H1 (cell line): ENCODE measurements around the gene AGAP1. TPM values are rescaled to one million over a fixed set of nuclear protein-coding genes. Genes with fewer than 3 reads are reported as not detected.
"Not testable (repeated sequence)": the region's sequence is repeated elsewhere in the genome, so short reads cannot be mapped to it uniquely, and the experiment has no call there.

Source experiments
- CTCF ChIA-PET: fragments of 300-600 bp; sonication (Branson Sonifier 250); formaldehyde crosslinking; loops from one replicate; lab custom pipeline; 2021; ENCODE audit not compliant: partially characterized antibody; lab: Charles Lee
- POLR2A ChIA-PET: fragments of 300-600 bp; sonication (Branson Sonifier 250); formaldehyde crosslinking; loops from one replicate; lab custom pipeline; 2021; ENCODE audit warnings: inconsistent platforms; ENCODE audit not compliant: partially characterized antibody; lab: Charles Lee
- DNase-seq, 2 experiments: peaks; one replicate each; pipeline versions ENCODE4 v3.0.0 to v3.0.0-alpha.2; 2010 to 2022; ENCODE audit warnings: low spot score in 2 of 2, low read depth in 1 of 2, mixed read lengths in 1 of 2
- FAIRE-seq: peaks from 2 replicates; lab custom pipeline; 2011; peaks lifted over from hg19 to GRCh38; lab: Jason Lieb, UNC
- H2AFZ ChIP-seq: 2 replicates; pipeline ENCODE4 v1.8.1; 2012; ENCODE audit warnings: low read length, inconsistent platforms
- H2AK5ac ChIP-seq: 2 replicates; pipeline ENCODE4 v1.6.1; 2013; ENCODE audit warnings: low read depth, low read length
- H2BK120ac ChIP-seq: replicated peaks from 2 replicates; pipeline ENCODE3; 2013; ENCODE audit warnings: low read depth, low read length, inconsistent platforms
- H2BK12ac ChIP-seq: 2 replicates; pipeline ENCODE4 v1.6.1; 2013; ENCODE audit warnings: low read depth, low read length
- H2BK15ac ChIP-seq: 2 replicates; pipeline ENCODE4 v1.6.1; 2013; ENCODE audit warnings: low read length
- H2BK20ac ChIP-seq: 2 replicates; pipeline ENCODE4 v1.6.1; 2013; ENCODE audit warnings: low read length
- H2BK5ac ChIP-seq: 2 replicates; pipeline ENCODE4 v1.6.1; 2013; ENCODE audit warnings: low read depth, low read length
- H3K14ac ChIP-seq: 2 replicates; pipeline ENCODE4 v1.6.1; 2013; ENCODE audit warnings: inconsistent platforms; ENCODE audit not compliant: insufficient read length
- H3K18ac ChIP-seq: 2 replicates; pipeline ENCODE4 v1.6.1; 2013; ENCODE audit warnings: low read length; ENCODE audit errors: extremely low read depth
- H3K23ac ChIP-seq: 2 replicates; pipeline ENCODE4 v1.6.1; 2013; ENCODE audit warnings: inconsistent platforms; ENCODE audit not compliant: insufficient read length
- H3K23me2 ChIP-seq: 2 replicates; pipeline ENCODE4 v1.6.1; 2013; ENCODE audit warnings: low read depth, low read length
- H3K27ac ChIP-seq: 2 replicates; pipeline ENCODE4 v1.6.1; 2011; ENCODE audit warnings: low read depth, low read length, inconsistent platforms
- H3K27me3 ChIP-seq, 4 experiments: replicated peaks in 1 of 4; 1 replicate in 1 of 4; 2 replicates in 3 of 4; pipeline versions ENCODE4 v1.6.1 to v1.8.1; 2011 to 2013; ENCODE audit warnings: low read length in 3 of 4, mild to moderate bottlenecking in 3 of 4, inconsistent platforms in 2 of 4, mixed read lengths in 2 of 4, moderate library complexity in 1 of 4; ENCODE audit not compliant: control insufficient read depth in 3 of 4, insufficient read depth in 3 of 4; ENCODE audit errors: extremely low read depth in 1 of 4
- H3K36me3 ChIP-seq, 4 experiments: 2 replicates each; pipeline versions ENCODE4 v1.6.1 to v1.8.1; 2011 to 2013; ENCODE audit warnings: mild to moderate bottlenecking in 4 of 4, low read length in 3 of 4, moderate library complexity in 2 of 4, control low read depth in 1 of 4, inconsistent platforms in 1 of 4; ENCODE audit not compliant: insufficient read depth in 4 of 4, control insufficient read depth in 2 of 4
- H3K4ac ChIP-seq: replicated peaks from 2 replicates; pipeline ENCODE3; 2013; ENCODE audit warnings: low read length, low read depth, mixed read lengths, inconsistent platforms; ENCODE audit not compliant: insufficient read length
- H3K4me1 ChIP-seq, 4 experiments: replicated peaks in 1 of 4; 1 replicate in 1 of 4; 2 replicates in 3 of 4; pipeline versions ENCODE4 v1.6.1 to v1.8.1; 2011 to 2013; ENCODE audit warnings: low read length in 3 of 4, inconsistent platforms in 2 of 4, mixed read lengths in 1 of 4; ENCODE audit not compliant: insufficient read depth in 4 of 4, control insufficient read depth in 3 of 4
- H3K4me2 ChIP-seq, 2 experiments: 2 replicates each; pipeline versions ENCODE4 v1.6.1 to v1.8.1; 2011 to 2013; ENCODE audit warnings: low read depth in 2 of 2, low read length in 2 of 2, control low read depth in 1 of 2, inconsistent platforms in 1 of 2, mild to moderate bottlenecking in 1 of 2; ENCODE audit not compliant: insufficient read depth in 1 of 2
- H3K4me3 ChIP-seq, 4 experiments: fragments of 200-600, 300-600 bp in 1 of 4; sonication (generic), shearing (Covaris generic), sonication (Bioruptor Twin) in 1 of 4; 2 replicates each; pipeline versions ENCODE4 v1.5.1 to v1.8.1; 2011 to 2016; ENCODE audit warnings: low read length in 4 of 4, low read depth in 3 of 4, control low read depth in 2 of 4, inconsistent platforms in 2 of 4, mild to moderate bottlenecking in 2 of 4, mixed read lengths in 1 of 4, moderate library complexity in 1 of 4; ENCODE audit not compliant: insufficient read depth in 2 of 4; ENCODE audit errors: extremely low read depth in 1 of 4
- H3K56ac ChIP-seq: replicated peaks from 2 replicates; pipeline ENCODE3; 2013; ENCODE audit warnings: low read depth, mild to moderate bottlenecking, mixed read lengths, low read length, inconsistent platforms; ENCODE audit not compliant: insufficient read length
- H3K79me1 ChIP-seq: 2 replicates; pipeline ENCODE4 v1.6.1; 2013; ENCODE audit warnings: low read depth, low read length, control low read depth
- H3K79me2 ChIP-seq, 2 experiments: 2 replicates each; pipeline versions ENCODE4 v1.6.1 to v1.8.1; 2012 to 2013; ENCODE audit warnings: low read length in 2 of 2, mild to moderate bottlenecking in 2 of 2, inconsistent platforms in 1 of 2; ENCODE audit not compliant: insufficient read depth in 2 of 2, control insufficient read depth in 1 of 2
- H3K9ac ChIP-seq, 4 experiments: replicated peaks in 1 of 4; 1 replicate in 1 of 4; 2 replicates in 3 of 4; pipeline versions ENCODE4 v1.6.1 to v1.8.1; 2011 to 2013; ENCODE audit warnings: low read depth in 3 of 4, low read length in 3 of 4, control low read depth in 2 of 4, mild to moderate bottlenecking in 2 of 4, moderate library complexity in 2 of 4, inconsistent platforms in 1 of 4; ENCODE audit errors: extremely low read depth in 1 of 4
- H3K9me3 ChIP-seq, 2 experiments: 2 replicates each; pipeline versions ENCODE4 v1.6.1 to v1.8.1; 2012 to 2013; ENCODE audit warnings: mild to moderate bottlenecking in 2 of 2, moderate library complexity in 2 of 2, control low read depth in 1 of 2, inconsistent platforms in 1 of 2, low read depth in 1 of 2, low read length in 1 of 2, mixed read lengths in 1 of 2; ENCODE audit not compliant: insufficient read depth in 2 of 2
- H4K20me1 ChIP-seq, 2 experiments: replicated peaks in 1 of 2; 2 replicates each; pipeline versions ENCODE3 to v1.8.1; 2011 to 2013; ENCODE audit warnings: inconsistent platforms in 2 of 2, low read length in 2 of 2, mild to moderate bottlenecking in 1 of 2; ENCODE audit not compliant: insufficient read depth in 2 of 2, control insufficient read depth in 1 of 2
- H4K5ac ChIP-seq: 2 replicates; pipeline ENCODE4 v1.6.1; 2013; ENCODE audit warnings: low read length, low read depth, mixed read lengths, inconsistent platforms; ENCODE audit not compliant: insufficient read length
- H4K8ac ChIP-seq: 2 replicates; pipeline ENCODE4 v1.8.0; 2013; ENCODE audit warnings: mild to moderate bottlenecking, moderate library complexity, low read length, inconsistent platforms; ENCODE audit not compliant: insufficient read depth; ENCODE audit errors: extremely low read depth
- H4K91ac ChIP-seq: replicated peaks from 2 replicates; pipeline ENCODE3; 2013; ENCODE audit warnings: low read length, mixed read lengths, inconsistent platforms; ENCODE audit not compliant: insufficient read length
- BRCA1 ChIP-seq: IDR thresholded peaks from 2 replicates; pipeline ENCODE4 v1.6.1; 2012; ENCODE audit warnings: low read depth, low read length, improper control_type of control experiment
- CBX5 ChIP-seq: fragments of 300-800, 300-1000 bp; sonication (generic); IDR thresholded peaks from 2 replicates; pipeline ENCODE4 v1.7.1; 2016; ENCODE audit warnings: antibody characterized with exemption, low read length, low read depth
- EP300 ChIP-seq, 2 experiments: IDR thresholded peaks; 1 replicate in 1 of 2; 2 replicates in 1 of 2; pipeline ENCODE4 v1.6.1; 2011 to 2012; ENCODE audit warnings: low read depth in 2 of 2, low read length in 2 of 2, mild to moderate bottlenecking in 2 of 2, borderline replicate concordance in 1 of 2, inconsistent platforms in 1 of 2, moderate library complexity in 1 of 2
- EZH2 ChIP-seq: fragments of 200-600 bp; sonication (generic); IDR thresholded peaks from 2 replicates; pipeline ENCODE4 v1.7.1; 2012; ENCODE audit warnings: low read depth, mild to moderate bottlenecking, moderate library complexity, low read length, inconsistent platforms; ENCODE audit not compliant: severe bottlenecking
- POLR2A ChIP-seq, 2 experiments: IDR thresholded peaks; 1 replicate in 1 of 2; 2 replicates in 1 of 2; pipeline ENCODE4 v1.6.1; 2011; ENCODE audit warnings: low read depth in 2 of 2, low read length in 2 of 2, mild to moderate bottlenecking in 2 of 2; ENCODE audit errors: control extremely low read depth in 1 of 2
- SUZ12 ChIP-seq: fragments of 200-600 bp; sonication (generic); IDR thresholded peaks from 2 replicates; pipeline ENCODE4 v1.6.1; 2012; ENCODE audit warnings: mild to moderate bottlenecking, inconsistent platforms, low read length, moderate library complexity, mixed read lengths
- YY1 ChIP-seq: IDR thresholded peaks from 2 replicates; pipeline ENCODE4 v1.6.1; 2011; ENCODE audit warnings: low read depth, mild to moderate bottlenecking, low read length
- WGBS, 2 experiments: shearing (Covaris generic) in 1 of 2; methylation state at CpG; one replicate each; pipeline versions ENCODE4 v1.1.6 to v1.1.7; 2013 to 2015; ENCODE audit warnings: low lambda C conversion rate in 2 of 2, mixed read lengths in 2 of 2, inconsistent platforms in 1 of 2, low coverage in 1 of 2, missing lambda C conversion rate in 1 of 2; ENCODE audit not compliant: insufficient replicate concordance in 2 of 2, insufficient coverage in 1 of 2, insufficient read length in 1 of 2; ENCODE audit errors: extremely low coverage in 1 of 2, missing lambda C conversion rate in 1 of 2; 5-methylcytosine and 5-hydroxymethylcytosine counted together
- polyA plus RNA-seq, 7 experiments: library from polyadenylated mRNA; depleted of rRNA in 3 of 7; stranded (reverse) in 5 of 7; unstranded in 2 of 7; fragments of >200 nt in 5 of 7; fragments of 200-250 nt in 2 of 7; gene quantifications; 1 replicate in 5 of 7; 2 replicates in 1 of 7; 4 replicates in 1 of 7; pipeline versions ENCODE4 v1.2.1 to v1.2.3, GENCODE V29; 2011 to 2013; ENCODE audit warnings: missing spikeins in 2 of 7, mixed read lengths in 2 of 7
- total RNA-seq: library from RNA; stranded (reverse); fragmentation: NEBNext Ultra II Directional; extraction: Animal tissue kit (Norgen Biotek cat#: 25700); gene quantifications from 2 replicates; pipeline ENCODE4 v1.2.1, GENCODE V29; 2021

AGAP1 gene
- total and polyA plus RNA-seq, 2 of the 8 experiments (the other 6 are each of a cell fraction or from before 2014, with no cell fraction given) = 18.1 to 39.4 TPM

DNA sequence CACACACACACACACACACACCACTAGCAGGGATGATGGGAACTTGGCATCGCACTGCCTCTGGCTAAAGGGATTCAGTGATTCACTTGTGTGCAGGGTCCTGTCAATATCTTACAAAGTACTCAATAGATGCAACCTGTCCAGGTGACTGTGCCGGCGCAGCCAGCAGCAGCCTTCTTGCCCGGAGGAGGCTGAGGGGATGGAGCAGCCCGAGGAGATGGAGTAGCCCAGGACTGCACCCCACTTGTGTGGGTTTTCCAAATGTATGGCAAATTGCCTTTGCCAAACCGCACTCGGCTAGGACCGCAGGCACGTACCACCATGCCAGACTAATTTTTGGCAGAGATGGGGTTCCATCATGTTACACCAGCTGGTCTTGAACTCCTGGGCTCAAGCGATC is 643.2 kb downstream of the AGAP1 start (continued):
- no peak for TF ChIP-seq YY1
- no peak for TF ChIP-seq POLR2A (IDR thresholded peaks at IDR 0.05; ENCODE audit: control extremely low read depth in 1 of 2, low read depth in 2 of 2, low read length in 2 of 2)
- no peak for TF ChIP-seq EP300 (IDR thresholded peaks at IDR 0.05; ENCODE audit: borderline replicate concordance in 1 of 2, low read depth in 2 of 2, low read length in 2 of 2)
- TF ChIP-seq BRCA1 = no peak
- TF ChIP-seq EZH2 = no peak
- no peak for TF ChIP-seq CBX5
- TF ChIP-seq SUZ12 = no peak

DNA sequence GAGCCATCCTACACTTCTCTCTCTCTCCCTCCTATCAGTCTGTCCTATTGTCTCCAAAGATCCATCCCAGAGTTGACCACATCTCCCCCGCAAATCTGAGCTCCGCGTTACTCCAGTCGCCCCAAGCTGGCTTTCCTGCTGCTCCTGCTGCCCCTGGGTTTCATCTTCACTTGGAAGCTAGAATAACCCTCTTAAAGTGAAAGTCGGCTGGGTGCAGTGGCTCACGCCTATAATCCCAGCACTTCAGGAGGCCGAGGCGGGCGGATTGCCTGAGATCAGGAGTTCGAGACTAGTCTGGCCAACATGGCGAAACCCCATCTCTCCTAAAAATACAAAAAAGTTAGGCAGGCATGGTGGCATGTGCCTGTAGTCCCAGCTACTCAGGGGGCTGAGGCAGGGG is 647.8 kb downstream of the AGAP1 start:
- not testable (repeated sequence) for H4K8ac ChIP-seq, H2BK5ac ChIP-seq, H3K36me3 ChIP-seq, H3K14ac ChIP-seq, H2BK12ac ChIP-seq, H4K5ac ChIP-seq, H3K4me1 ChIP-seq, H3K27ac ChIP-seq, H2BK15ac ChIP-seq, DNase-seq, H3K79me2 ChIP-seq, FAIRE-seq, H2BK20ac ChIP-seq, H2AFZ ChIP-seq, H3K4ac ChIP-seq, H3K79me1 ChIP-seq, H3K27me3 ChIP-seq, H3K9me3 ChIP-seq, H3K4me3 ChIP-seq, H3K56ac ChIP-seq, H3K23me2 ChIP-seq, H4K20me1 ChIP-seq, H4K91ac ChIP-seq, H3K4me2 ChIP-seq, H3K23ac ChIP-seq, H2BK120ac ChIP-seq, H3K9ac ChIP-seq, H3K18ac ChIP-seq
- ChIA-PET CTCF (interaction anchor here (0.7 to 4.8 kb wide), 18 partner anchors 8 to 205 kb away, joined by 3 to 51 read pairs (median 6); no protein-coding TSS in a partner anchor), POLR2A (interaction anchor here (1.3 to 1.5 kb wide), 3 partner anchors 15 to 28 kb away, joined by 3 to 5 read pairs (median 3); no protein-coding TSS in a partner anchor)
- 95% methylated on average over 11 of the region's 11 CpGs; no CpG with 5 or more reads in 1 of the 2 experiments for WGBS, 2 experiments
- 0 out of 2 replicates have a peak overlapping the region, but pooled peaks have one; percentile 39 for H2AK5ac ChIP-seq
